Measurements from ENCODE around the gene ZC3H12A. TPM values are rescaled to one million over a fixed set of nuclear protein-coding genes. Genes with fewer than 3 reads are reported as not detected.

The ZC3H12A gene
- total and polyA plus RNA-seq, 2 of the 8 experiments (the other 6 are each of a cell fraction or from before 2014, with no cell fraction given): 7.4 to 10.0 TPM

- TF ChIP-seq CHD7 (IDR thresholded peaks at IDR 0.05; ENCODE audit: insufficient replicate concordance, low read length) (no peak), KDM1A (IDR thresholded peaks at IDR 0.05; ENCODE audit: borderline replicate concordance, low read length) (no peak)
These were observed 20.7 kb upstream of the ZC3H12A start (continued) for GRCh38 chr1:37453647-37454046.

Data from H1 (cell line).